K562 (cell line): ENCODE measurements around the gene RHBG. TPM values are rescaled to one million over a fixed set of nuclear protein-coding genes. Genes with fewer than 3 reads are reported as not detected.
A peak's percentile ranks its signal among the peaks of the same experiment; 100 is the strongest.

Source experiments
- ARNT ChIP-seq, 2 experiments: fragments of 450-650 bp; IDR thresholded peaks; 2 replicates each; pipeline ENCODE4 v1.6.1; 2016; ENCODE audit warnings: mild to moderate bottlenecking in 1 of 2
- EGR1 ChIP-seq: fragments of 450-650 bp; conservative IDR thresholded peaks from 2 replicates; pipeline ENCODE4 v1.6.1; 2017; ENCODE audit warnings: mild to moderate bottlenecking
- GTF2E2 ChIP-seq: fragments of 200-800 bp; sonication (Bioruptor generic); IDR thresholded peaks from 2 replicates; pipeline ENCODE4 v1.6.1; 2016; ENCODE audit warnings: missing genetic modification characterization, missing compliant biosample characterization
- POLR2A ChIP-seq: fragments of 450-650 bp; conservative IDR thresholded peaks from 2 replicates; pipeline ENCODE4 v1.6.1; 2016
- ZNF232 ChIP-seq: sonication (generic); formaldehyde crosslinking; IDR thresholded peaks from 2 replicates; pipeline ENCODE4 v1.8.0; 2022; ENCODE audit warnings: mild to moderate bottlenecking, missing genetic modification reagents
- polyA plus RNA-seq, 8 experiments: library from polyadenylated mRNA; depleted of rRNA in 4 of 8; stranded (reverse) in 5 of 8; unstranded in 3 of 8; fragments of >200 nt; fragmentation: Nextera tagmentation in 2 of 8; fragmentation: Illumina TruSeq in 1 of 8; extraction: Ambion mirVana in 2 of 8; extraction: Trizol in 1 of 8; gene quantifications; 2 replicates each; pipeline versions ENCODE4 v1.2.1 to v1.2.3, GENCODE V29; 2011 to 2014; ENCODE audit warnings: inconsistent platforms in 1 of 8, missing spikeins in 1 of 8
- total RNA-seq, 7 experiments: library from RNA; depleted of rRNA in 6 of 7; stranded (reverse); fragments of >200 nt in 6 of 7; fragmentation: Illumina TruSeq in 2 of 7; extraction: Trizol in 2 of 7; gene quantifications; 2 replicates each; pipeline versions ENCODE4 v1.2.1 to v1.2.3, GENCODE V29; 2011 to 2021; ENCODE audit warnings: low replicate concordance in 1 of 7
- TF ChIP-seq, protein P1 (sequence below): sonication (generic); formaldehyde crosslinking; IDR thresholded peaks from 2 replicates; pipeline ENCODE4 v1.8.1; 2023; ENCODE audit warnings: missing genetic modification reagents, mild to moderate bottlenecking, borderline replicate concordance
- TF ChIP-seq, protein P2 (sequence below): fragments of 250-450 bp; sonication (Bioruptor Pico); IDR thresholded peaks from 2 replicates; pipeline ENCODE4 v1.4.0; 2020; ENCODE audit warnings: mild to moderate bottlenecking, moderate library complexity
- TF ChIP-seq, protein P3 (sequence below): fragments of 450-650 bp; IDR thresholded peaks from 2 replicates; pipeline ENCODE4 v1.6.1; 2016; ENCODE audit warnings: antibody characterized with exemption
- TF ChIP-seq, protein P4 (sequence below): sonication (generic); formaldehyde crosslinking; IDR thresholded peaks from 2 replicates; pipeline ENCODE4 v1.8.1; 2023; ENCODE audit warnings: mild to moderate bottlenecking, missing genetic modification reagents, moderate library complexity
- TF ChIP-seq, protein P5 (sequence below): fragments of 250-450 bp; sonication (Bioruptor Pico); IDR thresholded peaks from 2 replicates; pipeline ENCODE4 v1.5.0; 2020; ENCODE audit warnings: mild to moderate bottlenecking

The RHBG gene
- total and polyA plus RNA-seq, 9 of the 15 experiments (the other 6 are each of a cell fraction or from before 2014, with no cell fraction given) = not detected

DNA sequence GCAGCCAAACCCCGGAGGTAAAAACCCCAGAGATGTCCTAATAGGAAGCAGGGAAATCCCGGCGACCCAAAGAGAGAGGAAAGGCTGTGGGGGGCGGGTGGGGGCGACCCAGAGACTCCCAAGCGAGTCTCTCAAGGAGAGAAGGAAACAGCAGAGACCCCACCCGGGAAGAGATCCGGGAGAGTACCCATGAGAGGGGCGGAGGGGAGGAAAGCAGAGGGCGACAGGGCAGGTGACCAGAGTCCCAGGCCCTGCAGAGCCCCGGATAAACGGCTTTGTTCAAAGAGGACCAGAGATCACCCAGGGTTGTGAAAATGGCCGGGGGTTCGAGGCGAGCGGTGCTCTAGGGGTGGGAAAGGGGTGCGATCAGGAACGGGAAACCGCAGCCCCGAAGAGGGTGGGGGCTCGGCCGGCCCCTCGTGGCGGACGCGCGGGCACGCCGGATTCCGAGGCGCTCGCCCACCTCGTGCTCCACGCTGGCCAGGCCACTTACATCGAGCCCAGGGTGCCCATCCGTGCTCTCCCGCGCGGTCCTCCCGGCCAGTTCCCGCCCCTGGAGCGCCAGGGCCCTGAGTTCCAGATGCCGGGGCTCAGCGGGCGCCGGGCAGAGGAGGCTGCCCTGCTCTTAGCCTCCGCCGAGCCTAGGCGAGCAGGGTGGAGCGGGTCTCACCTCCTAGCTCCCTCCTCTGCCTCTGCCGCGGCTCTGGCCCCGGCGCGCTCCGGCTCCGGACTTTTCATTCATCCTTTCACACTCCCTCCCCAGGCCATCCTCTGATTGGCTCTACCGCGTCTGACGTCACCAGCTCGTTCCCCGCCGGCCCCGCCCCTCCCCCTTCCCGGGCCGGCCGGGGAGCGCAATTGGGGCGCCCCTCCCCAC, 52.3 kb downstream of the RHBG start (continued):
- TF ChIP-seq, protein P1, sequence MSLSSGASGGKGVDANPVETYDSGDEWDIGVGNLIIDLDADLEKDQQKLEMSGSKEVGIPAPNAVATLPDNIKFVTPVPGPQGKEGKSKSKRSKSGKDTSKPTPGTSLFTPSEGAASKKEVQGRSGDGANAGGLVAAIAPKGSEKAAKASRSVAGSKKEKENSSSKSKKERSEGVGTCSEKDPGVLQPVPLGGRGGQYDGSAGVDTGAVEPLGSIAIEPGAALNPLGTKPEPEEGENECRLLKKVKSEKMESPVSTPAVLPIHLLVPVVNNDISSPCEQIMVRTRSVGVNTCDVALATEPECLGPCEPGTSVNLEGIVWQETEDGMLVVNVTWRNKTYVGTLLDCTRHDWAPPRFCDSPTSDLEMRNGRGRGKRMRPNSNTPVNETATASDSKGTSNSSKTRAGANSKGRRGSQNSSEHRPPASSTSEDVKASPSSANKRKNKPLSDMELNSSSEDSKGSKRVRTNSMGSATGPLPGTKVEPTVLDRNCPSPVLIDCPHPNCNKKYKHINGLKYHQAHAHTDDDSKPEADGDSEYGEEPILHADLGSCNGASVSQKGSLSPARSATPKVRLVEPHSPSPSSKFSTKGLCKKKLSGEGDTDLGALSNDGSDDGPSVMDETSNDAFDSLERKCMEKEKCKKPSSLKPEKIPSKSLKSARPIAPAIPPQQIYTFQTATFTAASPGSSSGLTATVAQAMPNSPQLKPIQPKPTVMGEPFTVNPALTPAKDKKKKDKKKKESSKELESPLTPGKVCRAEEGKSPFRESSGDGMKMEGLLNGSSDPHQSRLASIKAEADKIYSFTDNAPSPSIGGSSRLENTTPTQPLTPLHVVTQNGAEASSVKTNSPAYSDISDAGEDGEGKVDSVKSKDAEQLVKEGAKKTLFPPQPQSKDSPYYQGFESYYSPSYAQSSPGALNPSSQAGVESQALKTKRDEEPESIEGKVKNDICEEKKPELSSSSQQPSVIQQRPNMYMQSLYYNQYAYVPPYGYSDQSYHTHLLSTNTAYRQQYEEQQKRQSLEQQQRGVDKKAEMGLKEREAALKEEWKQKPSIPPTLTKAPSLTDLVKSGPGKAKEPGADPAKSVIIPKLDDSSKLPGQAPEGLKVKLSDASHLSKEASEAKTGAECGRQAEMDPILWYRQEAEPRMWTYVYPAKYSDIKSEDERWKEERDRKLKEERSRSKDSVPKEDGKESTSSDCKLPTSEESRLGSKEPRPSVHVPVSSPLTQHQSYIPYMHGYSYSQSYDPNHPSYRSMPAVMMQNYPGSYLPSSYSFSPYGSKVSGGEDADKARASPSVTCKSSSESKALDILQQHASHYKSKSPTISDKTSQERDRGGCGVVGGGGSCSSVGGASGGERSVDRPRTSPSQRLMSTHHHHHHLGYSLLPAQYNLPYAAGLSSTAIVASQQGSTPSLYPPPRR (CRISPR knock-in tag) = no peak
- TF ChIP-seq ARNT (IDR thresholded peaks at IDR 0.05) (no peak), EGR1 (no peak), POLR2A (peak; percentile 62; the same call in 1 of the 2 replicates), ZNF232 (CRISPR knock-in tag) (peak; percentile 84; the same call in 1 of the 2 replicates), GTF2E2 (tag) (no peak)
- TF ChIP-seq, protein P2, sequence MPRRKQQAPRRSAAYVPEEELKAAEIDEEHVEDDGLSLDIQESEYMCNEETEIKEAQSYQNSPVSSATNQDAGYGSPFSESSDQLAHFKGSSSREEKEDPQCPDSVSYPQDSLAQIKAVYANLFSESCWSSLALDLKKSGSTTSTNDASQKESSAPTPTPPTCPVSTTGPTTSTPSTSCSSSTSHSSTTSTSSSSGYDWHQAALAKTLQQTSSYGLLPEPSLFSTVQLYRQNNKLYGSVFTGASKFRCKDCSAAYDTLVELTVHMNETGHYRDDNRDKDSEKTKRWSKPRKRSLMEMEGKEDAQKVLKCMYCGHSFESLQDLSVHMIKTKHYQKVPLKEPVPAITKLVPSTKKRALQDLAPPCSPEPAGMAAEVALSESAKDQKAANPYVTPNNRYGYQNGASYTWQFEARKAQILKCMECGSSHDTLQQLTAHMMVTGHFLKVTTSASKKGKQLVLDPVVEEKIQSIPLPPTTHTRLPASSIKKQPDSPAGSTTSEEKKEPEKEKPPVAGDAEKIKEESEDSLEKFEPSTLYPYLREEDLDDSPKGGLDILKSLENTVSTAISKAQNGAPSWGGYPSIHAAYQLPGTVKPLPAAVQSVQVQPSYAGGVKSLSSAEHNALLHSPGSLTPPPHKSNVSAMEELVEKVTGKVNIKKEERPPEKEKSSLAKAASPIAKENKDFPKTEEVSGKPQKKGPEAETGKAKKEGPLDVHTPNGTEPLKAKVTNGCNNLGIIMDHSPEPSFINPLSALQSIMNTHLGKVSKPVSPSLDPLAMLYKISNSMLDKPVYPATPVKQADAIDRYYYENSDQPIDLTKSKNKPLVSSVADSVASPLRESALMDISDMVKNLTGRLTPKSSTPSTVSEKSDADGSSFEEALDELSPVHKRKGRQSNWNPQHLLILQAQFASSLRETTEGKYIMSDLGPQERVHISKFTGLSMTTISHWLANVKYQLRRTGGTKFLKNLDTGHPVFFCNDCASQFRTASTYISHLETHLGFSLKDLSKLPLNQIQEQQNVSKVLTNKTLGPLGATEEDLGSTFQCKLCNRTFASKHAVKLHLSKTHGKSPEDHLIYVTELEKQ (CRISPR knock-in tag) = no peak
- TF ChIP-seq, protein P3, sequence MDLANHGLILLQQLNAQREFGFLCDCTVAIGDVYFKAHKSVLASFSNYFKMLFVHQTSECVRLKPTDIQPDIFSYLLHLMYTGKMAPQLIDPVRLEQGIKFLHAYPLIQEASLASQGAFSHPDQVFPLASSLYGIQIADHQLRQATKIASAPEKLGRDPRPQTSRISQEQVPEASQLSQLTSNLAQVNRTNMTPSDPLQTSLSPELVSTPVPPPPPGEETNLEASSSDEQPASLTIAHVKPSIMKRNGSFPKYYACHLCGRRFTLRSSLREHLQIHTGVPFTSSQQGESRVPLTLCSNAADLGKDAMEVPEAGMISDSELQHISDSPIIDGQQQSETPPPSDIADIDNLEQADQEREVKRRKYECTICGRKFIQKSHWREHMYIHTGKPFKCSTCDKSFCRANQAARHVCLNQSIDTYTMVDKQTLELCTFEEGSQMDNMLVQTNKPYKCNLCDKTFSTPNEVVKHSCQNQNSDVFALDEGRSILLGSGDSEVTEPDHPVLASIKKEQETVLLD = no peak
- TF ChIP-seq, protein P4, sequence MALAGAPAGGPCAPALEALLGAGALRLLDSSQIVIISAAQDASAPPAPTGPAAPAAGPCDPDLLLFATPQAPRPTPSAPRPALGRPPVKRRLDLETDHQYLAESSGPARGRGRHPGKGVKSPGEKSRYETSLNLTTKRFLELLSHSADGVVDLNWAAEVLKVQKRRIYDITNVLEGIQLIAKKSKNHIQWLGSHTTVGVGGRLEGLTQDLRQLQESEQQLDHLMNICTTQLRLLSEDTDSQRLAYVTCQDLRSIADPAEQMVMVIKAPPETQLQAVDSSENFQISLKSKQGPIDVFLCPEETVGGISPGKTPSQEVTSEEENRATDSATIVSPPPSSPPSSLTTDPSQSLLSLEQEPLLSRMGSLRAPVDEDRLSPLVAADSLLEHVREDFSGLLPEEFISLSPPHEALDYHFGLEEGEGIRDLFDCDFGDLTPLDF (CRISPR knock-in tag) = no peak
- TF ChIP-seq, protein P5, sequence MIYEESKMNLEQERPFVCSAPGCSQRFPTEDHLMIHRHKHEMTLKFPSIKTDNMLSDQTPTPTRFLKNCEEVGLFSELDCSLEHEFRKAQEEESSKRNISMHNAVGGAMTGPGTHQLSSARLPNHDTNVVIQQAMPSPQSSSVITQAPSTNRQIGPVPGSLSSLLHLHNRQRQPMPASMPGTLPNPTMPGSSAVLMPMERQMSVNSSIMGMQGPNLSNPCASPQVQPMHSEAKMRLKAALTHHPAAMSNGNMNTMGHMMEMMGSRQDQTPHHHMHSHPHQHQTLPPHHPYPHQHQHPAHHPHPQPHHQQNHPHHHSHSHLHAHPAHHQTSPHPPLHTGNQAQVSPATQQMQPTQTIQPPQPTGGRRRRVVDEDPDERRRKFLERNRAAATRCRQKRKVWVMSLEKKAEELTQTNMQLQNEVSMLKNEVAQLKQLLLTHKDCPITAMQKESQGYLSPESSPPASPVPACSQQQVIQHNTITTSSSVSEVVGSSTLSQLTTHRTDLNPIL (CRISPR knock-in tag) = no peak
